Fibroblast of the aortic adventitia (primary cell): Measurements from ENCODE around the gene LMF2. TPM values are rescaled to one million over a fixed set of nuclear protein-coding genes. Genes with fewer than 3 reads are reported as not detected.

Source experiments
- DNase-seq: peaks from one replicate; pipeline ENCODE4 v3.0.0-alpha.2; 2010; ENCODE audit warnings: low read depth
- H3K4me3 ChIP-seq: 2 replicates; pipeline ENCODE4 v1.5.1; 2011; ENCODE audit warnings: low read depth, mild to moderate bottlenecking, control low read depth, low read length, moderate library complexity
- CTCF ChIP-seq: IDR thresholded peaks from 2 replicates; pipeline ENCODE4 v1.5.1; 2011; ENCODE audit warnings: mild to moderate bottlenecking, low read length, control low read depth, inconsistent platforms; ENCODE audit not compliant: insufficient read depth
- total RNA-seq: library from RNA; depleted of rRNA; stranded (reverse); fragments of >200 nt; gene quantifications from 2 replicates; pipeline ENCODE4 v1.2.3, GENCODE V29; 2012; ENCODE audit warnings: low replicate concordance

Gene LMF2
- total RNA-seq, 1 donor: 50.6 TPM

- TF ChIP-seq CTCF: no peak
- no peak overlapping the region for H3K4me3 ChIP-seq
- DNase-seq: no peak
Measured at GRCh38 chr22:50505276-50505775, 2.2 kb downstream of the LMF2 start.

- no peak for DNase-seq
- H3K4me3 ChIP-seq: no peak overlapping the region
- TF ChIP-seq CTCF: no peak
Measured at GRCh38 chr22:50504369-50505211, 2.9 kb downstream of the LMF2 start.

- DNase-seq: no peak
- H3K4me3 ChIP-seq: no peak overlapping the region
- no peak for TF ChIP-seq CTCF
Measured at GRCh38 chr22:50503475-50504145, 3.9 kb downstream of the LMF2 start.

GRCh38 chr22:50502628-50503474, 4.7 kb downstream of the LMF2 start:
- H3K4me3 ChIP-seq: no peak overlapping the region
- TF ChIP-seq CTCF: no peak
- DNase-seq: no peak

GRCh38 chr22:50502096-50502495, 5.4 kb downstream of the LMF2 start:
- no peak for DNase-seq
- H3K4me3 ChIP-seq: no peak overlapping the region
- TF ChIP-seq CTCF: no peak

- no peak overlapping the region for H3K4me3 ChIP-seq
- no peak for DNase-seq
- TF ChIP-seq CTCF: no peak
Measured at GRCh38 chr22:50500452-50500851, 7.0 kb downstream of the LMF2 start.
